Liver (tissue), 9 donors: ENCODE data around the gene RNF41. TPM values are rescaled to one million over a fixed set of nuclear protein-coding genes. Genes with fewer than 3 reads are reported as not detected.

Source experiments
- DNase-seq: peaks from one replicate; pipeline ENCODE4 v3.0.0-alpha.2; 2017; ENCODE audit warnings: low spot score
- H3K27ac ChIP-seq, 2 donors: one replicate each; pipeline ENCODE4 v1.7.0; 2013; ENCODE audit warnings: inconsistent platforms in 2 of 2, low read length in 2 of 2, control low read depth in 1 of 2, low read depth in 1 of 2, mild to moderate bottlenecking in 1 of 2
- H3K27me3 ChIP-seq, 4 donors: one replicate each; pipeline versions ENCODE4 v1.6.1 to v1.7.0; 2013; ENCODE audit warnings: low read length in 3 of 4, inconsistent platforms in 1 of 4, mild to moderate bottlenecking in 1 of 4, moderate library complexity in 1 of 4; ENCODE audit not compliant: control insufficient read depth in 4 of 4, insufficient read depth in 4 of 4
- H3K36me3 ChIP-seq, 4 donors: one replicate each; pipeline versions ENCODE4 v1.6.1 to v1.7.0; 2013; ENCODE audit warnings: low read length in 3 of 4, mild to moderate bottlenecking in 3 of 4, low read depth in 1 of 4, moderate library complexity in 1 of 4; ENCODE audit not compliant: control insufficient read depth in 4 of 4, insufficient read depth in 3 of 4
- H3K4me1 ChIP-seq, 4 donors: one replicate each; pipeline versions ENCODE4 v1.6.1 to v1.7.0; 2013; ENCODE audit warnings: low read length in 3 of 4, mild to moderate bottlenecking in 3 of 4, moderate library complexity in 1 of 4; ENCODE audit not compliant: control insufficient read depth in 4 of 4, insufficient read depth in 4 of 4
- H3K4me3 ChIP-seq, 3 donors: one replicate each; pipeline versions ENCODE4 v1.6.1 to v1.7.0; 2013; ENCODE audit warnings: low read length in 3 of 3, control low read depth in 1 of 3, low read depth in 1 of 3, mild to moderate bottlenecking in 1 of 3
- H3K9ac ChIP-seq, 2 donors: one replicate each; pipeline ENCODE4 v1.7.0; 2013; ENCODE audit warnings: low read length in 2 of 2, mild to moderate bottlenecking in 2 of 2, moderate library complexity in 2 of 2, control low read depth in 1 of 2, low read depth in 1 of 2
- H3K9me3 ChIP-seq, 4 donors: one replicate each; pipeline versions ENCODE4 v1.6.1 to v1.7.0; 2013; ENCODE audit warnings: low read length in 3 of 4; ENCODE audit not compliant: control insufficient read depth in 4 of 4
- ATF3 ChIP-seq: IDR thresholded peaks from 2 replicates; pipeline ENCODE4 v1.6.1; 2016; ENCODE audit warnings: antibody characterized with exemption
- EGR1 ChIP-seq, 2 donors: IDR thresholded peaks; 2 replicates each; pipeline ENCODE4 v1.6.1; 2016 to 2018; ENCODE audit warnings: antibody characterized with exemption in 2 of 2, low read depth in 2 of 2
- FOXA1 ChIP-seq: IDR thresholded peaks from 2 replicates; pipeline ENCODE4 v1.6.1; 2016; ENCODE audit warnings: antibody characterized with exemption
- FOXA2 ChIP-seq: IDR thresholded peaks from 2 replicates; pipeline ENCODE4 v1.6.1; 2016; ENCODE audit warnings: antibody characterized with exemption
- GABPA ChIP-seq, 2 donors: IDR thresholded peaks in 1 of 2; conservative IDR thresholded peaks in 1 of 2; 2 replicates each; pipeline ENCODE4 v1.6.1; 2016; ENCODE audit warnings: antibody characterized with exemption in 2 of 2, mild to moderate bottlenecking in 1 of 2, moderate library complexity in 1 of 2
- HNF4A ChIP-seq, 2 donors: conservative IDR thresholded peaks; 2 replicates each; pipeline ENCODE4 v1.6.1; 2016; ENCODE audit warnings: antibody characterized with exemption in 2 of 2, mild to moderate bottlenecking in 2 of 2
- HNF4G ChIP-seq: IDR thresholded peaks from 2 replicates; pipeline ENCODE4 v1.6.1; 2016; ENCODE audit warnings: antibody characterized with exemption
- JUND ChIP-seq, 2 donors: IDR thresholded peaks; 2 replicates each; pipeline ENCODE4 v1.6.1; 2016; ENCODE audit warnings: antibody characterized with exemption in 2 of 2
- NR2F2 ChIP-seq: IDR thresholded peaks from 2 replicates; pipeline ENCODE4 v1.6.1; 2016; ENCODE audit warnings: antibody characterized with exemption
- RAD21 ChIP-seq, 2 donors: IDR thresholded peaks; 2 replicates each; pipeline ENCODE4 v1.6.1; 2016; ENCODE audit warnings: antibody characterized with exemption in 2 of 2, mild to moderate bottlenecking in 2 of 2
- RXRA ChIP-seq, 2 donors: IDR thresholded peaks; 2 replicates each; pipeline ENCODE4 v1.6.1; 2017 to 2018; ENCODE audit warnings: antibody characterized with exemption in 2 of 2, mild to moderate bottlenecking in 1 of 2
- SP1 ChIP-seq: IDR thresholded peaks from 2 replicates; pipeline ENCODE4 v1.6.1; 2018; ENCODE audit warnings: antibody characterized with exemption, mild to moderate bottlenecking
- TAF1 ChIP-seq: conservative IDR thresholded peaks from 2 replicates; pipeline ENCODE4 v1.6.1; 2016; ENCODE audit warnings: antibody characterized with exemption, mild to moderate bottlenecking
- YY1 ChIP-seq: IDR thresholded peaks from 2 replicates; pipeline ENCODE4 v1.6.1; 2016; ENCODE audit warnings: antibody characterized with exemption, mild to moderate bottlenecking
- ZBTB33 ChIP-seq: IDR thresholded peaks from 2 replicates; pipeline ENCODE4 v1.6.1; 2016; ENCODE audit warnings: antibody characterized with exemption
- WGBS: extraction: QIAGEN DNeasy Blood & Tissue Kit; methylation state at CpG from one replicate; pipeline ENCODE4 v1.1.7; 2013; 5-methylcytosine and 5-hydroxymethylcytosine counted together
- polyA plus RNA-seq, 2 donors: library from polyadenylated mRNA; stranded (reverse) in 1 of 2; unstranded in 1 of 2; fragments of 200-250 nt in 1 of 2; fragments of >200 nt in 1 of 2; fragmentation: Nextera tagmentation in 1 of 2; extraction: Ambion mirVana in 1 of 2; gene quantifications; one replicate each; pipeline versions ENCODE4 v1.2.1 to v1.2.3, GENCODE V29; 2013 to 2015
- total RNA-seq, 2 donors: library from RNA; depleted of rRNA; stranded (reverse); fragments of >200 nt; gene quantifications; one replicate each; pipeline ENCODE4 v1.2.3, GENCODE V29; 2014
- TF ChIP-seq, protein P1 (sequence below): IDR thresholded peaks from 2 replicates; pipeline ENCODE4 v1.6.1; 2016; ENCODE audit warnings: antibody characterized with exemption
- TF ChIP-seq, protein P2 (sequence below): fragments of 150-350 bp; IDR thresholded peaks from 2 replicates; pipeline ENCODE4 v1.5.1; 2017; ENCODE audit warnings: improper control_type of control experiment, low read depth, low read length; ENCODE audit not compliant: missing input control
- TF ChIP-seq, protein P3 (sequence below): IDR thresholded peaks from 2 replicates; pipeline ENCODE4 v1.6.1; 2016; ENCODE audit warnings: antibody characterized with exemption, mild to moderate bottlenecking
- donor health status: healthy.
- donor health status: healthy.
- donor health status: healthy.
- donor health status: healthy.
- donor health status: healthy.

RNF41 gene
- total and polyA plus RNA-seq, 4 donors = 7.6 to 31.8 (median 16.8) TPM

DNA sequence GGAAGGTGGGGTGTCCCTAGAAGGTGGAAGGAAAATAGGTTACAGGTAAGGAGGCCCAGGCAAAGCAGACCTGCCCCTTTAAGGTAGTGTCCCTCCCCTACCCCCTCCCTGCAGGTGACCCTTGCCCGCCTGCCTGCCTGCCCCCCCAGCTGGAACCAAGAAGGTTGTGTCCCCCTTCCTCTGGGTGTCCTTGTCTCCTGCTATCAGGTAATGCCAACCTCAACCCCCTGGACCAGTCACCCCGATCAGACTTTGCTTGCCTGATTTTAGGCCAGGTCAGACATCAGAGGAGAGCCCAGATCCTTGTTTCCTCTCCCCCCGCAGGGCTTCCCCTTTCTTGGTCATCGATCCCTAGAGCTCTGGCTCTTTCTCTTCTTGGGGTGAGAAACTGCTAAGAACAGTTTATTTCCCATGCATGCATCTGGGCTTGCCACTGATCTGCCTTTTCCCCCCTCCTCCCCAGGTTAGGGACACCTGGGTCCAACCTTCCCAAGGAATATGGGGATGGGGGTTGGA, 8.3 kb upstream of the RNF41 start, which contains the start of gene SLC39A5:
Gene SLC39A5 (plus strand): TSS at position 136 of the 516 bp plus-strand sequence. CDS start 1,224 bp downstream, outside the sequence.
- Histone ChIP-seq H3K9me3 (no peaks in the 10 kb centered on the region), H3K27ac (peak within 1 kb of the TSS; percentile 82 to 90), H3K36me3 (peaks cover 0 to 2% (median 0%) of the 10 kb centered on the region in 4 donors), H3K4me1 (peaks cover 0 to 41% (median 33%) of the 10 kb centered on the region in 4 donors), H3K9ac (peak within 1 kb of the TSS; percentile 75 to 96), H3K27me3 (no peaks in the 10 kb centered on the region), H3K4me3 (peak within 1 kb of the TSS; percentile 27 to 63 (median 40))
- WGBS = 36% methylated on average over 4 of the region's 4 CpGs
- DNase-seq = no peak
- TF ChIP-seq FOXA2 = no peak
- no peak for TF ChIP-seq ZBTB33
- TF ChIP-seq YY1 = no peak
- no peak for TF ChIP-seq EGR1 (IDR thresholded peaks at IDR 0.05; ENCODE audit: low read depth in 2 of 2)
- no peak for TF ChIP-seq TAF1
- no peak for TF ChIP-seq ATF3
- TF ChIP-seq NR2F2 = no peak
- TF ChIP-seq, protein P1, sequence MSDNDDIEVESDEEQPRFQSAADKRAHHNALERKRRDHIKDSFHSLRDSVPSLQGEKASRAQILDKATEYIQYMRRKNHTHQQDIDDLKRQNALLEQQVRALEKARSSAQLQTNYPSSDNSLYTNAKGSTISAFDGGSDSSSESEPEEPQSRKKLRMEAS = no peak

DNA sequence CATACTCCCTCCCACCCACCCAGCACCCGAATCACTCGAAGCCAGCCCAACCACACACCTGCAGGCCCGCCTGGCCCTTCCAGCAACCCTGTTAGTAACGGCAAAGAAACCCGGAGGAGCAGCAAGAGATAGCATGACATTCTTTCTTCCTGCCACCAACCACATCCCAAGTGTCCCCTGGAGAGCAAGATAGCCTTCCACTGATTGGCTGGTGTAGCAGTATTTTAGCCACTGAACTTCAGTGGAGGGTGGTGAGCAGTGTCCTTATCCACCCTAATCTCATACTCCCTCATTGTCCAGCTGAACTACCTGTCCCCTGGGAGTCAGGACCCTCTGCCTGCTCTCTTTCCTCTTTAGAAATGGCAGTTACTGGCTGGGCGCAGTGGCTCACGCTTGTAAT, 7.4 kb upstream of the RNF41 start:
- no peaks in the 10 kb centered on the region for H3K27me3 ChIP-seq
- H3K9me3 ChIP-seq = no peaks in the 10 kb centered on the region
- peaks cover 0 to 2% (median 0%) of the 10 kb centered on the region in 4 donors for H3K36me3 ChIP-seq
- WGBS = 93% methylated on average over 7 of the region's 7 CpGs
- TF ChIP-seq YY1 (no peak), TAF1 (no peak), JUND (IDR thresholded peaks at IDR 0.05) (no peak), FOXA2 (no peak), GABPA (IDR thresholded peaks at IDR 0.05 in 1 of 2, conservative IDR thresholded peaks at IDR 0.05 in 1 of 2) (no peak), RAD21 (IDR thresholded peaks at IDR 0.05) (no peak), HNF4A (conservative IDR thresholded peaks at IDR 0.05) (no peak), HNF4G (no peak), SP1 (no peak), RXRA (IDR thresholded peaks at IDR 0.05) (no peak), ZBTB33 (no peak), ATF3 (no peak), FOXA1 (no peak), EGR1 (IDR thresholded peaks at IDR 0.05; ENCODE audit: low read depth in 2 of 2) (no peak), NR2F2 (no peak)
- TF ChIP-seq, protein P2, sequence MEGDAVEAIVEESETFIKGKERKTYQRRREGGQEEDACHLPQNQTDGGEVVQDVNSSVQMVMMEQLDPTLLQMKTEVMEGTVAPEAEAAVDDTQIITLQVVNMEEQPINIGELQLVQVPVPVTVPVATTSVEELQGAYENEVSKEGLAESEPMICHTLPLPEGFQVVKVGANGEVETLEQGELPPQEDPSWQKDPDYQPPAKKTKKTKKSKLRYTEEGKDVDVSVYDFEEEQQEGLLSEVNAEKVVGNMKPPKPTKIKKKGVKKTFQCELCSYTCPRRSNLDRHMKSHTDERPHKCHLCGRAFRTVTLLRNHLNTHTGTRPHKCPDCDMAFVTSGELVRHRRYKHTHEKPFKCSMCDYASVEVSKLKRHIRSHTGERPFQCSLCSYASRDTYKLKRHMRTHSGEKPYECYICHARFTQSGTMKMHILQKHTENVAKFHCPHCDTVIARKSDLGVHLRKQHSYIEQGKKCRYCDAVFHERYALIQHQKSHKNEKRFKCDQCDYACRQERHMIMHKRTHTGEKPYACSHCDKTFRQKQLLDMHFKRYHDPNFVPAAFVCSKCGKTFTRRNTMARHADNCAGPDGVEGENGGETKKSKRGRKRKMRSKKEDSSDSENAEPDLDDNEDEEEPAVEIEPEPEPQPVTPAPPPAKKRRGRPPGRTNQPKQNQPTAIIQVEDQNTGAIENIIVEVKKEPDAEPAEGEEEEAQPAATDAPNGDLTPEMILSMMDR = no peak
- TF ChIP-seq, protein P1 = no peak
- TF ChIP-seq, protein P3, sequence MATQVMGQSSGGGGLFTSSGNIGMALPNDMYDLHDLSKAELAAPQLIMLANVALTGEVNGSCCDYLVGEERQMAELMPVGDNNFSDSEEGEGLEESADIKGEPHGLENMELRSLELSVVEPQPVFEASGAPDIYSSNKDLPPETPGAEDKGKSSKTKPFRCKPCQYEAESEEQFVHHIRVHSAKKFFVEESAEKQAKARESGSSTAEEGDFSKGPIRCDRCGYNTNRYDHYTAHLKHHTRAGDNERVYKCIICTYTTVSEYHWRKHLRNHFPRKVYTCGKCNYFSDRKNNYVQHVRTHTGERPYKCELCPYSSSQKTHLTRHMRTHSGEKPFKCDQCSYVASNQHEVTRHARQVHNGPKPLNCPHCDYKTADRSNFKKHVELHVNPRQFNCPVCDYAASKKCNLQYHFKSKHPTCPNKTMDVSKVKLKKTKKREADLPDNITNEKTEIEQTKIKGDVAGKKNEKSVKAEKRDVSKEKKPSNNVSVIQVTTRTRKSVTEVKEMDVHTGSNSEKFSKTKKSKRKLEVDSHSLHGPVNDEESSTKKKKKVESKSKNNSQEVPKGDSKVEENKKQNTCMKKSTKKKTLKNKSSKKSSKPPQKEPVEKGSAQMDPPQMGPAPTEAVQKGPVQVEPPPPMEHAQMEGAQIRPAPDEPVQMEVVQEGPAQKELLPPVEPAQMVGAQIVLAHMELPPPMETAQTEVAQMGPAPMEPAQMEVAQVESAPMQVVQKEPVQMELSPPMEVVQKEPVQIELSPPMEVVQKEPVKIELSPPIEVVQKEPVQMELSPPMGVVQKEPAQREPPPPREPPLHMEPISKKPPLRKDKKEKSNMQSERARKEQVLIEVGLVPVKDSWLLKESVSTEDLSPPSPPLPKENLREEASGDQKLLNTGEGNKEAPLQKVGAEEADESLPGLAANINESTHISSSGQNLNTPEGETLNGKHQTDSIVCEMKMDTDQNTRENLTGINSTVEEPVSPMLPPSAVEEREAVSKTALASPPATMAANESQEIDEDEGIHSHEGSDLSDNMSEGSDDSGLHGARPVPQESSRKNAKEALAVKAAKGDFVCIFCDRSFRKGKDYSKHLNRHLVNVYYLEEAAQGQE = no peak
- no peak overlapping the region for H3K27ac ChIP-seq
- no peak overlapping the region for H3K9ac ChIP-seq
- no peak for DNase-seq
- H3K4me1 ChIP-seq = peaks cover 1 to 45% (median 35%) of the 10 kb centered on the region in 4 donors
- H3K4me3 ChIP-seq = no peak overlapping the region
